ENCODE results near the gene HSBP1L1.

HSBP1L1 gene

DNA sequence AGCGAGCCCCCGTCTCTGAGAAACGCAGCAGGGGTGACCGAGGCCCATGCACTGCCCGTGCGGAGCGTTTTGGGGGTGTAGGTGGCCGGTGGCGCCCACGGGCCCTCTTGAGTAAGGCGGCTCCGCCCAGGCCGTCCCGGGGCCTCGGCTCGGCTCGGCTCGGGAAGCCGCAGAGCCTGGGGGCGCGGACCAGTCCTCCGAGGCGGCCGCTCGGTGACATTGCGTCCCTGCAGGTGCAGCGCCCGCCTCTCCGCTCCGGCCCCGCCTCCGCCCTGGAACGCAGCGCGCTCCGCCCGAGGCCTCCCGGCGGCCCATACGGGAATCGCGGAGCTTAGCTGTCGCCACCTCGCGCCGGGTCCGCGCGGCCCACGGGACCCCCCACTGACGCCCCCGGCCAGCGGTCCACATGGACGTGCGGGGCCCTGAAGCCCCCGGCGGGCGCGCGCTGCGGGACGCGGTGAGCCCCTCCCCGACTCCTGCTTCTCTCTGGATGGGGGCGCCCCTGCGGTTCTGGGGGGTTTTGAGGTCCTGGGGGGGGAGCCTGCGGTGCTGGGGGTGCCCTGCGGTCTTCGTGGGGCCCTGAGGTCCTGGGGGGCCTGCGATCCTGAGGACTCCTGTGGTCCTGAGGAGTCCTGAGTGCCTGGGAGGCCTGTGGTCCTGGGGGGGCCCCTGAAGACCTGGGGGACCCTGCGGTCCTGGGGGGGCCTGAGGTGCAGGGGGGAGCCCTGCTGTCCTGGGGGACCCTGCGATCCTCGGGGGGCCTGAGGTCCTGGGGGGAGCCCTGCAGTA, at the start of gene HSBP1L1:
Gene HSBP1L1, plus strand, starts transcription at position 314 of the 789 bp plus-strand sequence. Its CDS starts 93 bp downstream, at position 407.
- peak; percentile 53 to 56 for DNase-seq

DNA sequence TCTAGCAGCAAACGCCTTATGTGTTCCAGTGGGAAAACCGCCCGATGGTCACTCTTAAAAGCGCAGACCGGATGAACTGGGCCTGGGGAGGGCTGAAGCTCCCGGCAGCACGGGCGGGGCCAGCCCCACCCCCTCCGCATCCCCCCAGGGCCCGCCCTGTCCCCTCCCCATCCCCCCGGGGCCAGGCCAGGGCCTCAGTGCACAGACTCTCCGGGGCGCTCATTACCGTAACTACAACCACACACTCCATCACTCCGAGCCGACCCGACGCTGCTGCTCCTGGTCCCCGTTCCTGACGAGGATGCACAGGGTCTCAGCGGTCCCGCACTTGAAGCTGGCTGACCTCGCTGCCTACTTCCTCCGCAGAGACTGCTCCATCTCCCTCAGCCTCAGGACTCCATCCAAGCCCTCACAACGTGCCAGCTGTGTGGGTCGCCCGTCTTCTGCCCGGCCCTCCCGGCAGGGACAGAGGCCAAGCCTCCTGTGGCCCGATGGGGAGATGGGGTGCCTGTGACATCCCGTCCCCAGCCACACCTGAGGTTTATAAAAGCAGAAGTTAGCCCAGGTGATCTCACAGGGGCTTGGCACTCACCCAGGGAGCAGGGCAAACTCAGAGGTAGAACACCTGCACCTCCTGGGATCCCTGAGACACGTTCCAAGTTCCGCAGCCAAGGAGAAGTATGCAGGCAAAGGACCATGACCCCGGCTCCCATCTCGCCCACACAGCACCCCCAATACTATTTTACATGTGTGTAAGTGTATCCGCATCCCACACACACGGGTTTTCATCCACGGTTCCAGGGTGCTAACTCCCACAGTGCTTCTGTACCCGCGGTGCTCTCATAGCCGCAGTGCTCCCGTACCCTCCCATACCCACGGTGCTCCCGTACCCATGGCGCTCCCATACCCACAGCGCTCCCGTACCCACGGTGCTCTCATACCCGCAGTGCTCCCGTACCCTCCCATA, 49.0 kb upstream of the HSBP1L1 start:
- no peak for DNase-seq

DNA sequence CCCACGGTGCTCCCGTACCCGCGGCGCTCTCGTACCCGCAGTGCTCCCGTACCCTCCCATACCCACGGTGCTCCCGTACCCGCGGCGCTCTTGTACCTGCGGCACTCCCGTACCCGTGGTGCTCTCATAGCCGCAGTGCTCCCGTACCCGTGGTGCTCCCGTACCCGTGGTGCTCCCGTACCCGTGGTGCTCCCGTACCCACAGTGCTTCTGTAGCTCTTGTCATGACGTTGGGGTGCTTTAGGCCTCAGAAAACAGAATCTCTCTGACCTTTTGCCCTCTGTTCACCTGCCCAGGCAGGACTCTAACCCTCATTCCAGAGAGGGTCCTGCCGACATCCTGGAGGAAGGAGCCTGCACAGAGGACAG, 48.3 kb upstream of the HSBP1L1 start:
- DNase-seq: no peak

DNA sequence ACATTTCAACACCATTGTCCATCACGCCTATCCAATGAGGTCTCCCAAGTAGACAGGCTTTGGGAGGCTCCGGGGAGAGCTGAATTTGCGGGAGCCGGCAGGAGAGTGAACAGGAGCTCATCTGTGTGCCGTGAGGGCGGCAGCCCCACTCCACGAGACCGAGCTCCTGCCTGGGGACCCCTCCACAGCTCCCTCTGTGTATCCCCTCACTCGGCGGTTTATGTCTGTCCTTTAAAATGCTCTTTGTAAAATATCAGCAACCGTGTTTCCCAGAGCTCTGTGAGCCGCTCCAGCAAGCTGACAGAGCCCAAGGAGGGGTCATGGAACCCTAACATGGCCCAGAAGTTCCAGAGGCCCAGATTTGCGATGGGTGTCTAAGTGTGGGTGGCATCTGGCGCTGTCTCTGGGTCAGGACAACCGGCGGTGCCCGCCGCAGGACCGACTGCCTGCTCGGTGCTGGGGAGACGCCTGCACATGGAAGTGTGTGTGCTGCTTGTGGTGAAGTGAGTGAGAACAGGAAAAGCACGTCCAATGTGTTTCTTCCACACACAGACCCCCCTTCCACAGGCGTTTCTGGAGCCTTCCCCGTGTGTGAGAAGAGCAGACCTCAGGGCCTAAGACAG, 47.8 kb upstream of the HSBP1L1 start:
- DNase-seq: no peak

DNA sequence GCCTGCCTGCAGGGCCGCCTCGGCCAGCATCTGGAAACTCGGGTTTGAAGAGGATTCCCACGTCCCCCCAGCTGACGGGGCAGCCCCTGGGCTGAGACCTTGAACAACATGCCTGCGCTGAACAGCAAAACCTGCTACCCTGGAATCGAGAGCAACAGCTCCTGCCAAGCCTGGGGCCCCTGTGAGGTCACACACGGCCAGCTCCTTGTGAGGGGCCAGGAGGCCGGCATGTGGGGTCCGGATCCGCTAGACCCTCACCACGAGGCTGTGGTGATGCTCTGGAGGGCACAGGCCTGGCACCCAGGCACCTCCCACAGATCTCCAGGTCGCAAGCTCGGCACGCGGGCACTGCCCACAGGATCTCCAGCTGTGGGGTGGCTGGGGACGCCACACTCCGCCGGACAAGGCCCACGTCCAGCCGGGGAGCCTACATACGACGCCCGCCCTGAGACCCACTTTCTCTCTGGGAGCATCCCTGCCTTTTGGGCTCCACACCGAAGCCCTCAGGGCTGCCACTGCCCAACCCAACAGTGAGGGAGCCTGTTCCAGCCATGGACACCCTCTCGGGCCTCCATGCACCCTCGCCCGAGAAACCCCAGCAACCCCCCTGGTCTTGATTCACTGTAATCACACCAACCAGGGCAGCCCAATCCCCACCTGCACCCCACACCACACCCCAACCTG, 47.1 kb upstream of the HSBP1L1 start:
- no peak for DNase-seq

DNA sequence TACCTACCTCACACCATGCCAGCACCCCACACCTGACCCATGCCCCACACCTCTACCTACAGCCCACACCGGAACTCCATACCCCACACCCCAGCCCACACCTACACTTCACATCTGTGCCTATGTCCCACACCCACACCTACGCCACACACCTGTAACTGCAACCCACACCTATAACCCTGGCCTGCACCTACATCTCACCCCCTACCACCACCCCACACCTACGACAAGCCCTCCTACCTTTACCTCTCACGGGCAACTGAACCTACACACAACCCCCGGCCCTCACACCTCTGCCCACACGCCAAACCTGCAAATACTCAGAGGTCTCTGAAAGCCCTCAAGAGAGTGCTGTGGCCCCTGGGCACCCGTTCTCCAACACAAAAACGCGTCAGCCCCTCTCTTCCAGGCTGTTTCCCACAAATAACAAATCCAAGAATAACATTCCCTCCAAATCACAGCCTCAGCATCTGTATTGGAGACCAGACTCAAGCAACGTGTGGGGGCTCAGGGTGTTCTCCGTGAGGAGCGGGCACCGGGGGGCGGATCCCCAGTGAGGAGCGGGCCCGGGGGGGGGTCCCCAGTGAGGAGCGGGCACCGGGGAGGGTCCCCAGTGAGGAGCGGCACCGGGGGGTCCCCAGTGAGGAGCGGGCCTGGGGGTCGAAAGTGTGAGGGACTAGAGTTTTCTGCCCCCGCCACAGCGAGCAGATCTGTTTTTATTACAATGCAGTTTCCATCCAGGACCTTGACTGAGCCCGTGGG, 46.4 kb upstream of the HSBP1L1 start:
- no peak for DNase-seq

DNA sequence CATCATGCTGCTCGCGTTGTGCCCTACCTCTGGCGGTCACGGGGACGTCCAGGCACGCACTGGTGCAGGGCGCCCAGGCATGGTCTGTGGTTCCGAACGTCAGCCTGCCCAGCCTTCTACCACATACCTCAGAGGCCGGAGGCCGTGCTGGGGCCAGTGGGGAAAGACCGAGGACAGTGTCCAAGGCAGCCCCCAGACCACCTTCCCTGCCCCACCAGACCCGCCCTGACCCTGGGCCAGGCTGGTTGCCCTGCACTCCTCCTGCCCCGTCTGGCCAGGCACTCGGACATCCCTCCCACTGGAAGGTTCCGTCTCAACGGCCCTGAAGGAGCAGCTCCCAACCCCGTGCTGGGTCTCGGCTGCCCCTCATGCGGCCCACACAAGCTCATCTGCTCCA, 45.8 kb upstream of the HSBP1L1 start:
- DNase-seq: no peak

DNA sequence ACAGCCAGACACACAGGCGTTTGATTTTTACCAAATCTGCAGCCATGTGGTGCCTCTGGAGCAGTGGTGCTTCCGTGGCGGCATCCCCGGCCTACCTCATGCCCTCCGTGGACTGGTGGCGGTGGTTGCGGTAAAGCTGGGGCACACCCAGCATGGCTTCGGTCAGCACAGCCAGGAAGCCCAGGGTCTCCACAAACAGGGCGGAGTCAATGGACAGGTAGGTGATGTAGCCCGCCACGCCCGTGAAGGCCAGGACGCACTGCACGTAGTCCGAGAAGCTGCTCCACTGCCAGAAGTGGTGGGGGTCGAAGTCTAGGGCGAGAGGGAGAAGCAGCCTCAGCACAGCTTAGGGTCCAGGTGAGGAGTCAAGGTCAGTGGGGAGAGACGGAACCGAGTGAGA, 45.4 kb upstream of the HSBP1L1 start:
- DNase-seq: no peak

DNA sequence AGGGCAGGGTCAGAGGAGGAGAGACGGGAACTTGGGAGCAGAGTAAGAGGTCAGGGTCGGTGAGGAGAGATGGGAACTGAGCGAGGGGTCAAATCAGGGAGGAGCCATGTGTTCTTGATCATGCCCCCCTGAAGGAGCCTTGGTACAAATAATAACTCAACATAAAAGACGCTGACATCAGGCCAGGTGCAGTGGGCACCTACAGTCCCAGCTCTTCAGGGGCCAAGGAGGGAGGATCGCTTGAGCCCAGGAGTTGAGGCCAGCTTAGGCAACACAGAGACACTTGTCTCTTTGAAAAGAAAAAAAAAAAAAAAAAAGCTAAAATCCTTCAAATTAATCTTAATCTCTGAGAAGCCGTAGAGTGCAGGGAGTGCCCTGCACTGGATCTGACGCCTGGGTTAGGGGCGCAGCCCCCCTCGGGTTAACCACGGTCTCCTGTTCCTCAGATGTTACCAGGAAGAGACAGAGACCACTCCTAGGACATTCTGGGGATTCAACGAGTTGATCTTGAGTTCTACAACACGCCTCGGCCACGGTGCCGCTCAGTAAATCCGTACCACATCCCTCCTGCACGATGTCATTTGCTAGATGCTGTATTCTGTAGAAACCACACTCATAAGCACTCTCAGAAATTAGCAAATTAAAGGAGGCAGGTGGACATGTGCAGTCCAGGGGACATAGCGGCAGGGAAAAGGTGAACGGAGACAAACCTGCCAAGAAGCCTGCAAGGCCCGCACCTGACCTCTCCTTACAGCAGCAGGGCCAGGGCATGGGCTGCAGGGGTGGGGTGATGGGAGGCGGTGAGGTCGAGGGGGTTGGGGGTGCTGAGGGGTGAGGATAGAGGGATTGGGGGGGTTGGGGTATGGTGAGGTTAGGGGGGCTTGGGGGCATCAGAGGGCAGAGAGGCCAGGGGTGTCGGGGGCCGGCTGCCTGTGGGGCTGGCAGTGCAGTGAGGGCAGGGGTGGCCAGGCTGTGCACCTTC, 42.2 kb upstream of the HSBP1L1 start:
- DNase-seq: no peak

DNA sequence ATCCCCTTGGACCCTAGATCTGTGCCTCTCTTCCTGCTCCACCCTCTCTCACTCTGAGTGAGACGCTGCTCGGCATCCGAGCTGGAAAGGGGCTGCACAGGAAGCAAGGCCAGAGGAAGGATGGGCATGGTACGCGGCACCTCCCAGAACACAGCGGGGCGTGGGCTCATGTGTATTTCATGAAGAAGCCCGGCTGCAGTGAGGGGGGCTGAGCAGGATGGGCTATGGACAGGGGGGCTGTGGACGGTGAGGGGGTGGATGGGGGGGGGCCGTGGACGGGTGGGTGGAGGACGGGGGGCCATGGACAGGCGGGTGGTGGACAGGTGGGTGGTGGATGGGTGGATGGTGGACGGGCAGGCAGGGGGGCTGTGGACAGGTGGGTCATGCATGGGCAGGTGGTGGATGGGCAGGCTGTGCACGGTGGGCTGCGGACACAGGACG, 41.5 kb upstream of the HSBP1L1 start:
- DNase-seq: no peak

DNA sequence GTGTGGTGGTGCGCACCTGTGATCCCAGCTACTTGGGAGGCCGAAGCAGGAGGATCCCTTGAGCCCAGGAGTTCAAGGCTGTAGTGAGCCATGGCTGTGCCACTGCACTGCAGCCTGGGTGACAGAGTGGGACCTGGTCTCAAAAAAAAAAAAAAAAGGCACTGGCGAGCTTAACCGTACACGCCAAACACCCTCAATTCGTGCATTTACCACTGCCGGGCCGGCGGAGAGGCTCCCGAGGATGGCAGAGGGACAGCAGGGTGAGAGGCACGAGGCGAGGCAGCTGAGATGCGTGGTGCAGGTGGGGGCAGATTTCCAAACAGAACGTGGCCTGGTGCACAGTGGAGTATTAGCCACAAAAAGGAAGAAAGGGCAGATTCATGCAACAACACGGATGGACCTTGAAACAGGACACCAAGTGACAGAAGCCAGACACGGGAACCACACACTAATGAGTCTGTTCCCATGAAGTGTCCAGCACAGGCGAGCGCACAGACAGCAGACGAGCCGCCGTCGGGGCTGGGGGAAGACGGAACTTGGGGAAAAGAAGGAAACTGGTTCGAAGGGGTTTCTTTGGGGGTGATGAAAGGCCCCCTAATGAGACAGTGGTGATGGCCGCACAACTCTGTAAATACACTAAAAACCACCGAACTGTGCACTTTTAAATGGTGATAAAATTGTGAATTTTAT, 40.4 kb upstream of the HSBP1L1 start:
- DNase-seq: no peak

DNA sequence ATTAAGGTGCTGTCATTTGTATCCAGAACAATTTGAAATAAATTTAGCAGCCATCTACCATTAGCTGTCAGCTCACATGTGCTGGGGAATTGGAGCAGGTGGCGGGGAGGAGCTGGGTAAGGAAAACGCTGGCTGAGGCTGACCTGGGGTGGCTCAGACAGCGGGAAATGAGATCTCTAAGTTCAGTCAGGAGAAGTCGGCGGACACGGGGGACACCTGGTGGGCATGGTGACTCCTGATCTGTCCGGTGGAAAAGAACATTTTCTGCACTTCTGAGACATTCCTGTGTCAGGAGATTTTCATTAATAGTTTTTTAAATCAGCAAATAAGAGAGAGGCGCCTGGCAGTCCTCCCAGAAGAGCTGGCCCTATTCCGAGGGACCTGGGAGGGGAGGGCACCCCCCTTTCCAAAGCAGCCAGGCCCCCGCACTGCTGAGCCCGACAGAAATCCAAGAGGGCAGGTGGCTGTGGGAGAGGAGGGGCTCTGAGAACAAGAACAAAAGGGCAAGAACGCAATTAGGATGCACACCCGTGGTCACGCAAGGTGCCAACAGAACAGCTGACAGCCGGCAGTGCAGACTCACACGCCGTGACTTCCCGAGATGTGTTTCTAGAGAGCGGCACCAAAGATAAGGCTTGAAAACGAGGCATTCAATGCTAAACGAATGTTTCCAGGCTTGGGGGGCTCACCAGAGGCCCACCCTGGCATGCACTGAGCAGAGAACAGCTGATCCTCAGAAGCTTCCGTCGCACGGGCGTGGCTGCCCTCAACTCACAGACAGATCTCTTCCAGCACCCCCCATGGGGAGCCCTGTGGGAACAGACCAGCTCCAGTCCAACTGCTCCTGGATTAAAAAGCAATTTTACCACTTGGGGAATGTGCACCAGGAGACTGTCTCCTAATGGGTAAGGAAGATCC, 39.4 kb upstream of the HSBP1L1 start:
- no peak for DNase-seq

DNA sequence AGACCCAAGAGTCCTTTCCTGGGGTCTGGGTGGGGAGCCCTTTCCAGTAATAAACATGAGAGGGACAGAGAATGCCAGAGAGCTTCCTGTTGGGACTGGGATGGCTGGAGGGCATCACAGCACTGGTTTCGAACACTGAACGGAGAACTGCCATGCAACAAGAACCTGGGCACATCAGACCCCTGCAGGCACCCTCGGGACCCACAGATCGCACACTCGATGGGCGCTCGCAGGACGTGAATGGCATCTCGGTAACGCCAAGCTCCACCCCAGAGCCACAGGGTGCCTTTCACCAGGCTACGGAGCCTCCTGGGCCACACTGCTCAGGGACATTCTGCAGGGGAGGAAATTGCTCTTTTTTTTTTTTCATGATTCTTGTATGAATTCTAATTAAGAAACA, 38.1 kb upstream of the HSBP1L1 start:
- DNase-seq: no peak

DNA sequence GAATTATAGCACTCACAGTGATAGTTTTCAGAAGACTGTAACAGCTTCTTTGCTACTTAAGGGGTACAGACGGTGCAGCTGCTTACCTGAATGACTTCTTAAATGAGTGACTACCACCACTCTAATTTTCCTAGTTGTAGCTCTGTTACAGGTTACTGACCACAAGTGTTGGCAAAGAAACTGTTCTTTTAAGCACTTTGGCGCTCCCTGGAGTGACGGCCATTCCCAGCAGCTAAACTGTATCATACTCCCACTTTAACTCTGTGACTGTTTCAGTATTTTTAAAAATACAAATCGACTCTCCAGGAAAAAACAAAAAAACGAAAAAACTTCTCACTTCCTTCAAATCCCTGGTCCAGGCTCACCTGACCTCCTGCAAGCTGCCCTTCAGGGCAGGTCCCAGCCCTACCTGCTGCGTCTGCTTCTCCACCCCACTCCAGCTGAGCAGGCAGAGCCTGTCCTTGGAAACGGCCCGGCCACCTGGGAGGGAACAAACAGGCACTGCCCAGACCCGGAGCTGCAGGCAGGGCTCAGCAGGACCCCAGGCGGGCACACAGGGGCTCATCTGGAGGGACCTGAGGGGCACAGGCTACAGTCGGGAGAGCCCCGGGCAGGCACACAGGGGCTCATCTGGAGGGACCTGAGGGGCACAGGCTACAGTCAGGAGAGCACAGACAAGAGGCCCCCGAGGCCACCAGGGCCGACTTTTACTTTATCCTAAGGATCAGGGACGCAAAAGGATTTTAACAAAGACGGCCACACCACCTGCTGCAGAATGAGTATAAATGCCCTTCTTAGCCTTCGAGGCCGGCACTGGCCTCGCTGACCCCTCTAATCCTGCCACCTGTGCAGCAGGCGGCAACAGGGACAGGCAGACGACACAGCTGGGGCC, 37.5 kb upstream of the HSBP1L1 start:
- no peak for DNase-seq

DNA sequence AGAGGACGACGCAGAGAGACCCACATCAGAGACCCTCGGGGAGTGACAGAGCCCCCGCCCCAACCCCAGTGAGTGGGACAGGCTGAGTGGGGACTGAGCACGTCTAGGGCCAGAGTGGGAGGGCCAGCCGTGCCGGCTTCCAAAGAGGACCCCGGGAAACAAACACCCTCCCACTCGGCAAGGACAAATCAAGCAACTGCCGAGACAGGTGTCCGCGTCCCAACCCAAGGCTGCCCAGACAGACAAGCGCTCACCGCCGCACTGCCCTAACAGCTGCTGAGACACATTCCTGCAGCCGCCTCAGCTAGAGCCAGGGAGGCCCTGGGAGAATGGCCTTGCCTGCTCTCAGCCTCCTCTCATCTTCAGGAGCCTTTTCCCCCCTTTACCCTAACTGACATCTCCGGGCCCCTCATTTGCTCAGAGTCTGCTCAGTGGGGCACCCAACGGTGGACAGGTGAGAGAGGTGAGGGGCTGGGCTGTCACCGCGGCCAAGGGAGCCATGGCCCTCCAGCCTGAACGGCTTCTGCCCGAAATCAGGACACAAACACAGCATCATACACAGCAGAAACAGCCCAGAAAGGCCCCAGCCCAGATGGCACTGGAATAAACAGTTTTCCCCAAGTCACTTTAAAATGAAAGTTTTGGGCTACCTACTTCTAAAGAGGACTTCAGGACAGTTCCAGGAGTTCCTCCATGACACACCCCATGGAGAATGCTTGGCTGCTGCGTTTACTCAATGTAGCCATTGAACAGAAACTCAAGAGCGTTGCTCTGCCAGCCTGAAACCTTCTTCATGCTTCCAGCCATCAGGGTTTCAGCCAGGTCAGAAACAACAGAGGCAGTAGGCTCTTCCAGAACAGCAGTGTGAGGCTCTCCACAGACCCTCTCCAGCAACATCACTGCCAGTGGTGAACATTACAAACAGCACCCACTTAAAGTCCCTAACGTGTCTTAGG, 36.6 kb upstream of the HSBP1L1 start:
- DNase-seq: no peak

DNA sequence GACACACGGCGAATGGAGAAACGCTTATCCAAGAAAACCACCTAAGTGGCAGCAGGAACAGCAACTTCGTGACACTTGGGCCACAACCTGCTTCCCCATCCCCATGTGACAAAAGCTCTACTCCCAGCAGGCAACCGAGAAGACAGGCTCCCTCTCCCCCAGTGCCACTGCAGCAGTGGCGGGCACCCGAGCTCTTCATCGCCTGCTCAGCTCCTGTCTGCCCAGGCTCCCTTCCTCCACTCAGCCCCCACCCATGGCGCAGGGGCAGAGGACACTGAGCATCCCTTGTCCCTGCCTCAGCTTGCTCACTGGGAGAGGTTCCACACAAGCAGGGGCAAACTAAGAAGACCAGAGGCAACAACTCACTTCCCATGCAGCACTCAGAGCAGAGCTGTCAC, 35.9 kb upstream of the HSBP1L1 start:
- no peak for DNase-seq
